ENCODE data around the gene VAC14. TPM values are rescaled to one million over a fixed set of nuclear protein-coding genes. Genes with fewer than 3 reads are reported as not detected.
"Not testable (repeated sequence)": the region's sequence is repeated elsewhere in the genome, so short reads cannot be mapped to it uniquely, and the experiment has no call there.

VAC14 gene
- polyA plus RNA-seq, 2 of the 4 experiments (the other 2 are of a cell fraction) = 25.3 to 27.0 TPM

GRCh38 chr16:70674221-70675014 is 126.5 kb downstream of the VAC14 start:
- H3K4me3 ChIP-seq = no peak overlapping the region
- POLR2A ChIA-PET = no interaction called here
- CTCF ChIA-PET = interaction anchor here (2.3 to 23.4 kb wide), 2 partner anchors 20 to 97 kb away, joined by 6 to 463 read pairs; no protein-coding TSS in a partner anchor
- H3K27ac ChIP-seq = no peak overlapping the region
- no peaks in the 10 kb centered on the region for H3K9me3 ChIP-seq
- DNase-seq (ENCODE audit: low read depth in 1 of 2, low spot score in 1 of 2) = no peak
- no peak; a peak in 1 of 6 replicates for ATAC-seq
- WGBS (ENCODE audit: missing lambda C conversion rate) = 89% methylated on average over 18 of the region's 18 CpGs
- TF ChIP-seq ESRRA (IDR thresholded peaks at IDR 0.05; ENCODE audit: borderline replicate concordance, low read length) (no peak), POLR2A (IDR thresholded peaks at IDR 0.05; ENCODE audit: low read length) (no peak), HOXB13 (CRISPR knock-in tag; IDR thresholded peaks at IDR 0.05; ENCODE audit: low read depth) (no peak), HOXA7 (CRISPR knock-in tag; IDR thresholded peaks at IDR 0.05) (no peak), HEYL (CRISPR knock-in tag; IDR thresholded peaks at IDR 0.05) (no peak), FOSB (CRISPR knock-in tag; IDR thresholded peaks at IDR 0.05) (no peak), CEBPB (IDR thresholded peaks at IDR 0.05) (no peak), TFCP2L1 (CRISPR knock-in tag; IDR thresholded peaks at IDR 0.05) (no peak), CHD4 (IDR thresholded peaks at IDR 0.05; ENCODE audit: borderline replicate concordance) (no peak), JUNB (IDR thresholded peaks at IDR 0.05) (no peak), RFX5 (IDR thresholded peaks at IDR 0.05) (no peak), ZSCAN20 (CRISPR knock-in tag; IDR thresholded peaks at IDR 0.05) (no peak), KDM5A (IDR thresholded peaks at IDR 0.05) (no peak)
- FAIRE-seq = no peak
- H3K4me2 ChIP-seq = no peak overlapping the region
- 0 out of 3 replicates have a peak, but pooled peaks cover 6% of the 10 kb centered on the region for H3K4me1 ChIP-seq

DNA sequence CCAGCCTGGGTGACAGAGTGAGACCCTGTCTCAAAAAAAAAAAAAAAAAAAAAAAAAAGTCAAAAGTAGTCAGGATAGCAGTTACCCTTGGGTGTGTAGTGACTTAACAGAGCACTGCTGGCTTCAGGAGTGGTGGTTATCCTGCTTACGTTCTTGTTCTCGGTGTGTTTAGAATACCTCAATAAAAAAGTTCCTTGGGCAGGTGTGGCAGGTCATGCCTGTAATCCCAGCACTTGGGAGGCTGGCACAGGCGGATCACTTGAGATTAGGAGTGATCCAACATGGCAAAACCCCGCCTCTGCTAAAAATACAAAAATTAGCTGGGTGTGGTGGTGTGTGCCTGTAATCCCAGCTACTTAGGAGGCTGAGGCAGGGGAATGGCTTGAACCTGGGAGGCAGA is 130.0 kb downstream of the VAC14 start:
- H3K27ac ChIP-seq; ATAC-seq; FAIRE-seq; POLR2A ChIA-PET; H3K4me2 ChIP-seq; DNase-seq (ENCODE audit: low read depth in 1 of 2, low spot score in 1 of 2); H3K4me3 ChIP-seq; H3K4me1 ChIP-seq; H3K9me3 ChIP-seq: not testable (repeated sequence)
- CTCF ChIA-PET = interaction anchor here (0.9 to 23.4 kb wide), 3 partner anchors 9 to 101 kb away, joined by 4 to 463 read pairs (median 8); no protein-coding TSS in a partner anchor
- WGBS (ENCODE audit: missing lambda C conversion rate) = 91% methylated on average over 4 of the region's 4 CpGs

DNA sequence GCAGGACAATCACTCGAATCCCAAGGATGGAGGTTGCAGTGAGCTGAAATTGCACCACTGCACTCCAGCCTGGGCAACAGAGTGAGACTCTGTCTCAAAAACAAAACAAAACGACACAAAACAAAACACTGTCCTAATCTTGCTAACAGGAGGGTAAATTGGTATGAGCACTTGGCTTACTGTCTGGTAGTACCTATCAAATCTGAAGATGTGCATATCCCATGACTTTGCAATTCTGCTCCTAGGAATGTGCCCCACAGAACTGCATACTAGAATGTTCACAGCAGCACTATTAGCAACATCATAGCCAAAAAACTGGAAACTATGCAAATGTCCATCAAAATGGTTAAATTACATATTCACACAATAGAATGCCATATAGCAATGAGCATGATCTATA is 130.8 kb downstream of the VAC14 start:
- DNase-seq (ENCODE audit: low read depth in 1 of 2, low spot score in 1 of 2) (no peak), FAIRE-seq (no peak), ATAC-seq (no peak)
- TF ChIP-seq FOXS1 (CRISPR knock-in tag; IDR thresholded peaks at IDR 0.05) = no peak
- TF ChIP-seq, protein P1, sequence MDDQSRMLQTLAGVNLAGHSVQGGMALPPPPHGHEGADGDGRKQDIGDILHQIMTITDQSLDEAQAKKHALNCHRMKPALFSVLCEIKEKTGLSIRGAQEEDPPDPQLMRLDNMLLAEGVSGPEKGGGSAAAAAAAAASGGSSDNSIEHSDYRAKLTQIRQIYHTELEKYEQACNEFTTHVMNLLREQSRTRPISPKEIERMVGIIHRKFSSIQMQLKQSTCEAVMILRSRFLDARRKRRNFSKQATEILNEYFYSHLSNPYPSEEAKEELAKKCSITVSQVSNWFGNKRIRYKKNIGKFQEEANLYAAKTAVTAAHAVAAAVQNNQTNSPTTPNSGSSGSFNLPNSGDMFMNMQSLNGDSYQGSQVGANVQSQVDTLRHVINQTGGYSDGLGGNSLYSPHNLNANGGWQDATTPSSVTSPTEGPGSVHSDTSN (IDR thresholded peaks at IDR 0.05) = no peak
- TF ChIP-seq USF2 (IDR thresholded peaks at IDR 0.05) = no peak
- TF ChIP-seq ATOH8 (CRISPR knock-in tag; IDR thresholded peaks at IDR 0.05; ENCODE audit: low read depth) = no peak
- no peak for TF ChIP-seq ZFP36 (IDR thresholded peaks at IDR 0.05; ENCODE audit: borderline replicate concordance, partially characterized antibody)
- no peak for TF ChIP-seq RNF2 (IDR thresholded peaks at IDR 0.05; ENCODE audit: borderline replicate concordance, low read depth)
- TF ChIP-seq BCL3 (IDR thresholded peaks at IDR 0.05) = no peak
- TF ChIP-seq, protein P2, sequence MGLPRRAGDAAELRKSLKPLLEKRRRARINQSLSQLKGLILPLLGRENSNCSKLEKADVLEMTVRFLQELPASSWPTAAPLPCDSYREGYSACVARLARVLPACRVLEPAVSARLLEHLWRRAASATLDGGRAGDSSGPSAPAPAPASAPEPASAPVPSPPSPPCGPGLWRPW (IDR thresholded peaks at IDR 0.05) = no peak
- no peak for TF ChIP-seq MAFK (IDR thresholded peaks at IDR 0.05; ENCODE audit: partially characterized antibody)
- no peak for TF ChIP-seq POLR2A (IDR thresholded peaks at IDR 0.05; ENCODE audit: low read length)
- TF ChIP-seq PHF8 (IDR thresholded peaks at IDR 0.05; ENCODE audit: borderline replicate concordance, low read depth) = no peak
- TF ChIP-seq BHLHE40 (IDR thresholded peaks at IDR 0.05; ENCODE audit: low read depth, low read length) = no peak
- no peak overlapping the region for H3K27ac ChIP-seq
- 85% methylated on average over 2 of the region's 2 CpGs for WGBS (ENCODE audit: missing lambda C conversion rate)
- no peaks in the 10 kb centered on the region for H3K9me3 ChIP-seq
- H3K4me2 ChIP-seq = no peak overlapping the region
- POLR2A ChIA-PET = no interaction called here
- no peak overlapping the region for H3K4me3 ChIP-seq
- no peaks in the 10 kb centered on the region for H3K4me1 ChIP-seq
- CTCF ChIA-PET = interaction anchor here (1.5 to 23.4 kb wide), 4 partner anchors 9 to 102 kb away, joined by 4 to 463 read pairs (median 18); no protein-coding TSS in a partner anchor

Measured in A549 (cell line).